EL (cell line): ENCODE measurements around the gene ARMH2.
A peak's percentile ranks its signal among the peaks of the same experiment; 100 is the strongest.

ENCODE experiments used
- DNase-seq: peaks from one replicate; pipeline ENCODE4 v3.0.0-alpha.2; 2016

ARMH2 gene

DNA sequence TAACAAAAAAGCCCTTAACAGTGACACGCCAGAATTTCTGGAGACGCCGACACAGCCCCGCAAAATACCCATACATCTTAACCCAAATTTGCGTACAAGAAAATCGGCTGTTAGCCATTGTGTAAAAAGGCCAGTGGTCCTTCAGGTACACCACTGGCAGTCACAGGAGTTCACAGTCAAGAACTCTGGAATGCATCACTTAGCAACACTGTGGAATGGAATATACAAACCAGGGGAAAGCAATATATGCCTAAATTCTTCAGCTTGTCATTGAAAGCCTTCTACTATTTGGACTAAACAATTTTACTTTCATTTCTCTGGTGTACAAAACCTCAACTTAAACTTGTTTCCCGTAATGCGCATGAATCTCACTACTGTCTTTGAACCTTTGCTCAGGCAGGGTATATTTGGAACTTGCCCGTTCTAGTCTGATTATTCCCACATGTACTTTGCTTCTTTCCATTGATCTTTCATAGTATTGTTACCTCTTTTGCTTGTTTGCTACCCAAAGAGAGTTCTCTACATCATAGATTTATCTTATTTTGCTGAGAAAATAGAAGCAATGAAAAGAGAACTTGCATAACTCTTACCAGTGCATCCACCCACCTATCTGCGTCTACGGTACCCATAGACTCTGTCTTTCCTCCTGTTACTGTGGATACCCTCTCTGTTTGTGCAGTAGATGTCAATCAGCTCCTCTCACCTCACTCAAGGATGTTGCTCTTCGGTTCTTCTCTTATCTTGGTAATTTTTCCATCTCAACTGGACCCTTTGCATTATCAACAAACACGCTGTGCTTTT, at the start of gene ARMH2:
ARMH2 (minus strand) TSS at position 178 of the 801 bp plus-strand sequence; CDS start at position 118, 60 bp downstream.
- DNase-seq: no peak

DNA sequence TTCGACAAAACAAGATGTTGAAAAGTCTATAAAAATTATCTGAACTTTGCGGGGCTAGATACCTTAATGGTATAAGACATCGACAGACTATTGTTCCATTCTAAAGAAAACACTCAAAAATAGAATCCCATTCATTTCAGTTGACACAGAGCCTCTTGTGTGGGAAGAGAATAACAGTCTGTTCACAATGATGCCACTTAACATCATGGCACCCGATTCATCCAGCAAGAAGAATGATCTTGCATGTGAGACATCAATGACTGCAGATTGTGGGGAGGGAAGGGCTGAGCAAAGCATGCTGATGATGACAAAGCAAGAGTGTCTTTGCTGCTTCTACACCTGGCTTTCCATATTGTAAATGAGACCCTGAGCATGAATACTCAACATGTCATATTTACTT, 49.7 kb upstream of the ARMH2 start:
- no peak for DNase-seq

DNA sequence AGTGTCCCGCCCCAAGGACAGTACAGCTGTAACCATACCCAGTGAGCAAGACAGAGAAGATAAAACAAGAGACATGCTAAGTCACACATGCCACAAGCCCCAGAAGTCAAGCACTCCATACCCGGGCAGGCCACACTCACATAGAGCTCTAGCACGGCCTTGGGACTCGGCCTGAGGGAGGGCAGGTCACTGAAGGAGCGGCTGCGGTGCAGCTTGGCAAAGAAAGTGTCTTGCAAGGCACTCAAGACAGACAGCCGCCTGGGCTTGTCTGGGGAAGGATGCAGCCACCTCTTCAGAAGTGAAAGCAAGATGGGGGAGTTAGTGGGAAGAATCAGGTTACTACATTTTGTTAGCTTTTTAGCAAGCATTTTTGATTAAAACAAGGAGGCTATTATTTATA, 48.7 kb upstream of the ARMH2 start:
- DNase-seq: no peak

DNA sequence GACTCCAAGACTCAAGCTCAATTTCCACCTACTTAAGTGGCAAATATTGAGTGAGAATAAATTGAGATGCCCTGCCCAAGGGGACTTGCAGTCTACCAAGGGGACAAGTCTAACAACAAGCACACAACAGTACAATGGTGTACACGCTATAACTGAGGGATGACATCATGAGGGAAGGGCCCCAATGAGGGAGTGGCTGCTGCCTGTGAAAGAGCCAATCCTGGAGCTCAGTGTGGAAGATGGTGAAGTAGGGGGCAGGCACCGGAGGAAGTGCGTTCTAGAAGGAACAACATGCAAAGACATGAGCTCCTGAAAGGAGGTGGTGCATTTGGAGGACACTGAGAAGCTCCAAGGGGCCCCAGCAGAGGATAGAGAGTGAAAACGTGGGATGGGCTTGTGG, 46.9 kb upstream of the ARMH2 start:
- DNase-seq: no peak

DNA sequence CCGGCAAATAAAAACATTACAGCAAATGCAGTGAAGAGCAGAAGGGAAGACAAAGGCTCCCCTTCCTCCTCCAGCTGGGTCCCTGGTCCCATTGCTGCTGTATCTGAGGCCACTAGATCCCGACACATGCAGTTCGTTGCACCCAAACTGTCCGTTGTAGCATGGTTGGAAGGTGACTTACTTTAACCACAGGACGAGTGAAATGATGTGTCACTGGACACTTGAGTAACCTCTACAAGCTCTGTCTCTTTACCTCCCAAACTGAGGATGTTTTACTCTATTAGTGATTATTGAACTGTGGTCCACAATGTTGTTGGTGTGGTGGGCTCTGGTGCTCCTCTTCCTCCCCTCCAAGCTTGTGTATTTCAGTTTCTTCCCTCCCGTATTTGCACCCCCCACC, 46.2 kb upstream of the ARMH2 start:
- no peak for DNase-seq

DNA sequence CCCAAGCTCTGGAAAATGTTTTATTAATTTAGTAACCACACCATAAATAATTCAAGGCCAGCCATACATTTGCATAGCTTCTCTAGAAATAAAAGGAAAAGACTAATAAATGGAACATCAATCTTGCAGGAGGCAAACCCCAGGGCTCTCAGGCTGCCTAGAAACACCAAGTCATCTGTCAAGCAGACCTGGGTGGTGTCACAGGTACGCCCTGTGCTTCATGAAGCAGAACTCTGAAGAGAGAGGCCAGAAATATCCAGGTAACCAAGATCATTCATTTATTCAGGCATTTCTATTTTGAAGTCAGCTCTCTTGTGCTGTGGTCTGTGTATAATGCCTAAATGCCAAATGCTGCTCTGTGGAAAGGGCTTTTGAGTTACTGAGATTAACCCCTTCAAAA, 45.3 kb upstream of the ARMH2 start:
- no peak for DNase-seq

DNA sequence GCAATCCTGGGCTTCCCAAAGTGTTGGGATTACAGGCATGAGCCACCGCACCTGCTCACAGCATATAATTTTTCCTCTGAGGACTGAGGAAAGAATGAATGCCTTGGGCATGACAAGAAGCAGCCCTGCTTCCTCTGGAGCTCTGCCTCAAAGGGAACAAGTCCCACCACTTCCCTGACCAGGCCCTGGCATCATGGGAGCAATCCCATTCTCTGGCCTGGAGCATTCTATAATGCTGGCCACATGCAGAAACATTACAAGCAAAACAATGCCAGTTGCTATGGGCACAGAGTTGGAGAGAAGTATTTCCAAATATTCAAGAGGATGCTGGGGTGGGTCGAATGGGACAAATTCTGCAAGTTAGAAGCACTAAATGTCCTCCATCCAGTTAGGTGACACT, 41.5 kb upstream of the ARMH2 start:
- no peak for DNase-seq

DNA sequence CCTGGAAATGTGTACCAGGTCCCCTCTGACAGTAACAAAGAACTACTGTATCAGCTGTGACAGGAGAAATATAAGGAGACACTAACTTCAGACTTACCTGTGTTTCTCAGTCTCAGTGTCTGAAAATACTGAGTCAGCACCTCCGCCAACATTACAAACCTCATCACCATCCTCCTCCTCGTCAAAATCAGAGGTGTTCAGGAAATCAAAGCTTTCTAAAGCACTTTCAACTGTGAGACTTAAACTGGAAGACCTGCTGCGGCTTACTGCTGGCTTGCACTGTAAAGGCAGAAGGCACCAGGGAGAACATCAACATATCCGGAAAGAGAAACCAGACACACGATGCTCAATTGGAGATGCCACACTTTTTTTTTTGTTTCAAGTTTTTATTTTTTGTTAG, 40.3 kb upstream of the ARMH2 start:
- no peak for DNase-seq

DNA sequence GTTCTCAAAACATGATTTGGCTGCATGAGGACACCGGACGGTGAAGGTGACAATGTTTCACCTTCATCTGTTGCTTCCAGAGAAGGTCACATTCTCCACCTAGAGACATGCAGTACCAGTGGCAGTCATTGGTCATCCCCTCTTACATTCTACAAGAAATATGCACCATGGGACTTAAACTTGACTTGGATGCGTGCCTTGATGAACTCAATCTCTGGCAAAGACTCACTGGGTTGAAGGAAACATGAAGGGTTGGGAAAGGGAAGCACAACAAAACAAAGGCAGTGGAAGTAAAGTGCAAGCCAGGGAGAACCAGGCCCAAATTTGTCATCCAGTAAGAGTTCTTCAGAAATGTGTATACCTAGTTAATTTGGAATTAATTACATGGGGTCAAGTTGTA, 39.4 kb upstream of the ARMH2 start:
- no peak for DNase-seq

DNA sequence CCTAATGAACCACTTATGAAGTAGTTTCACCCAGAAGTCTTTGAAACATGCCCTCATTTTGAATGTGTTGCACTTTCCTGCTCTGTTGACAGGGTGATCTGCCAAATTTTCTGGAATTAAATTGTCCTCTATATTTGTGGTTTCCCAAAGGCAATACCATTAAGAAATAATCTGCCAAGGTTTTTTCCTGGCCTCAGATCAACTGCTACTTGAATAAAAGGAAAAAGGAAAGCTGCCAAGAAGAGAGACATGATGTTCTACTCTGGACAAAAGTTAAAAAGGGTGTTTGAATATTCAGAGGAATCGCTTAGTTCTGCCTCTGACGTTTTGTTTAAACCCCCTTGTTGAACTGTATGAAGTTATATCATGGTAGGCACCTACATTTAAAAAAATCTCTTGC, 37.4 kb upstream of the ARMH2 start:
- no peak for DNase-seq

DNA sequence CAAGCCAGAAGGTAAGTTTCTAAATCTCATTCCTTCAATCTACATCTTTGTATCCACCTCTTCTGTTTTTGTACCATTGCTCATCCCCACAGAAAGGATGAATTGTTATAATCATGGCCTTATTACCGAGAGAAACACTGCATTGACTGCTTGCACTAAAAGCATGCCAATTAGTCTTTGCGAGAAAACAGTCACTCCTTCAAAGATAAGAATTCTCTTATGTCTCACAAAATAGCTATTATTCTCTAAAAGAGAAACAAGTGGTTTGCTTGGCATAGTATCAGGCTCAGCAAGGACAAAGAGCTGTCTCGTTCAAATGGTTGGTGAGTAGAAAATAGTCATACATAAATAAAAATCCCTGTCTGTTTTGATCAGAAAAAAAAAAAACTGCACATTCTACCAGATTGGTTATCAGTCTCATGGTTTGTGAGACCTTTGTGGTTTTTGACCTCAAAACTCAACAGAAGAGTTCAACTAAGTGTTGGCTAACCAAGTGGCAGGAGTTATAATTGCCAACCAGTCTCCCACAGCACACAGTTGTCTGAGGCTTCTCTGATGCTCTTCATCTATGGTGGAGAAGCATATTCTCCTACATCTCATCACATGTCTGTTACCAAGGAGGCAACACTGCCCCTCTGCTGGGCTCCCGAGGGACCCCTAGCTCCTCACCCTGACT, 35.1 kb upstream of the ARMH2 start:
- no peak for DNase-seq

DNA sequence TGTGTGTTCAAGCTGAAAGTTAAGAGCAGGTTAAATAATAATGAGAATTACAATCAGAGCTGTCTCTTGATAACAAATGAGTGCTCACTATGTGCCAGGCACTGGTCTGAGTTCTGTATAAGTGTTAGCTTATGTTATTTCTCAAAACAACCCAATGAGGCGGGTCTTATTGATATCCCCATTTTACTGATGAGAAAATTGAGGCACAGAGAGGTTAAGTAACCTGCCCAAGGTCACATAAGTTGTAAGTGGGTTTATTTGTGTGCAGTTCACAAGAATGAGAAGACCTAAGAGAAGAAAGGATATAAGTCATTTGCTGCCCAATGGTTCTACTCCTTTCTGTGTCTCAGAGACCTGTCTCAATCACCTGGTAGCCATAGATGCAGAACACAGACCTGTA, 34.1 kb upstream of the ARMH2 start:
- DNase-seq: no peak

DNA sequence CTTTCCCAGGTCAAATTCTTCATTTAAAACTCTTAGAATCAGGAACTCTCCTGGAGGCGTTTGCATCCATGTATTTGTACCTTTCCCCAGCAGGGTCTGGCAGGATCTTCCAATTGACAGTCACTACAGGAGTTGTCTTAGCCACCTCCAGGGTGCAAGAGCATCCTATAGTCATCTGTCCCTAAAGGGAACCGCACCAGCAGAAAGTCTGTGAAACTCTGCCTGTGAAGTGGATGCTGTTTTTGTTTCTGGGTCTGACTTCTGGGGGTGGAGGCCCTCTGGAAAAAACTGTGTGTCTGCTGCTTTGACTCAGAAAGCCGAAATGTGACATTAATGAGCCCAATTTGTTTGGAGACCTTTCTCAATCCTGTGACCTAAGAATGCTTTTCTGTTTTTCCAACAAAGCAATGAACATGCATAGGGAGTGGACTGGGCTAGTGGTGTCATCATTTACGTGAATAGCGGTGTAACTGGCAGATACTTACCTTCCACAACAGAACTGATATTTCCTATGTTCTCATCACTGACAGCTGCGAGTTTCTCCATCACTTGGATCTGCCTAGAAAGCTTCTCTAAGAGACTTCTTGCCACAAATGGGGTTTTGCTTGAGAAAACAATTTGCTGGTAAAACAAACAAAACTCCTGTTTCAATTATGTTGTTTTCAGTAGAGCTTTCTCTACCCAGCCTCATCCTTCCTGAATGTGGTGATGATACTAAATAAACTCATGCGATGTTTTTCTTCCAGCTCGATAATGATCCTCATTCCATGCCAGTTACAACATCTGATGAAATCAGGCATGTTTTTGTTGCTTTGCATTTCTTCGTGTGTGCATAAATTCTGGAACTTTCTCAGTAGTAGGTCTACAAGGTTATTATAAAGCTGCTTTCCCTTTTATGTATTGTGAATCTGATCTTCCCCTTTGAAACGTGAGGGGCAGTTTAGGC, 33.3 kb upstream of the ARMH2 start:
- DNase-seq: peak; percentile 44

DNA sequence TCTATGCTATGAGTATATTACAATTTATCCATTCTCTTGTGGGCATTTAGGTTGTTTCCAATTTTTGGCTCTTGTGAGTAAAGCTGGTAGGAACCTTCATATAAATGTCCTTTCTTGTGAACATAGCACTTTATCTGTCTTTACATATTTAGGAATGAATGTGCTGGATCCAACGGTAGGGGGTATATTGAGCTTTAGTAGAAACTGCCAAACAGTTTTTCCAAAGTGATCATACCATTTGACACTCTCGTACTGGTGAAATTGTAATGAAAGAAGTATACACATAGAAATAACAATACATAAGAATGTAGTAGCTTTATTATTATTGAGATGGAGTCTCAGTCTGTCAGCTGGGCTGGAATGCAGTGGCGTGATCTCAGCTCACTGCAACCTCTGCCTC, 30.9 kb upstream of the ARMH2 start:
- DNase-seq: no peak

DNA sequence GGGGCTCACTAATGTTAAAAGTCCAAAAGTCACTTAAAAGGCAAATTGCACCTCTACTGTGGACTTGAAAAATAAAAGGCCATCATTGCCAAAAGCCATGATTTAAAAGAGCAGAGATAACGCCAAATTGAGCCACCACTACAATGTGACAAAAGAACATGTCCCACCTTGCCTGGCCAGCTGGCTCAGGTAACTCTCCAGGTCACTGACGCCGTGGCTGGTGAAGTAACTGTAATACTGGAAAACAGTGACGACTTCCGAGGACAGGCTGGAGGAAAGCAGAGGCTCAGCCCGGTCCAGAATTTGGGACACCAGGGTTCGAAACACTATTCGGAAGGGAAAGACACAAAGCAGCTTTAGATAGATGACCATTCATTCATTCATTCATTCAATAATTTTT, 29.3 kb upstream of the ARMH2 start:
- DNase-seq: no peak

DNA sequence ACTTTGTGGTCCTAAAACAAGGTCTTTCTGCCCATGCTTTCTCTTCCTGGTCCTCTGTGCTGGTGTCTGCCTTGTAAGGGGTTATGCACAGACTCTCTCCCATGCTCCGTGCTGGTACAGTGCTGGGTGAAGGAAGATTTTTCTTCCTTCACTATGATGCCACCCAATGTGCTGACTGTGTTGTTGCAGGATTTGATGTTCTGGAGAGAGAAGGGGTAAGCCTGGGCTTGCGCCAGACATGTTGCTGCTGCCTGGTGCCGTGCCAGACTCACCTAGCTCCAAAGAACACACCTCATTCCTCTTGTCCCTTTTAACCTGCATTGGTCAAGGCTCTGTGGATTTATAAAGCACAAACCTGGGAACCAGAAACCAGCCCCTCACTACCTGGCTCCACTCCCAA, 28.4 kb upstream of the ARMH2 start:
- DNase-seq: no peak

DNA sequence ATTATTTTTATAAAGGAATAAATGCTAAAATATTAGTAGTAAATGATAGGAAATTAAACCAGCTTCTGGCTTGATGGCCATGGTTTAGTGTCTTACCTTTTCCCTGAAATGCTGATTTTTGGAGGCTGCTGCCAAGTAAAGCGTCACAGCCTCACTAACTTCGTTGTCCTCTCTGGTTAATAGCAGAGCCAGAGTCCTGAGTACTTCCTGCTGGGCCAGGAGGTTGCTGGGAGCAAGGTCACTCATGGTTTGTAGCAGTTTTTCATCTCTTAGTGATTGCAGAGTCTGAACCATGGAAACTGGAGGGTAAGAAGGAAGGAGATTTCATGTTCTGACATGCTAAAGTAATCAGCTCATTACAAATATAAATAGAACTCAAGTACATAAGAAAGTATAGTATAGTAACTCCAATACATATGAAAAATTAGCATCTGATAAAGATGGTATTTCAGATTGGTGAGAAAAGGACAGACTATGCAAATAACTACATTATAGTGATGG, 26.5 kb upstream of the ARMH2 start:
- no peak for DNase-seq

DNA sequence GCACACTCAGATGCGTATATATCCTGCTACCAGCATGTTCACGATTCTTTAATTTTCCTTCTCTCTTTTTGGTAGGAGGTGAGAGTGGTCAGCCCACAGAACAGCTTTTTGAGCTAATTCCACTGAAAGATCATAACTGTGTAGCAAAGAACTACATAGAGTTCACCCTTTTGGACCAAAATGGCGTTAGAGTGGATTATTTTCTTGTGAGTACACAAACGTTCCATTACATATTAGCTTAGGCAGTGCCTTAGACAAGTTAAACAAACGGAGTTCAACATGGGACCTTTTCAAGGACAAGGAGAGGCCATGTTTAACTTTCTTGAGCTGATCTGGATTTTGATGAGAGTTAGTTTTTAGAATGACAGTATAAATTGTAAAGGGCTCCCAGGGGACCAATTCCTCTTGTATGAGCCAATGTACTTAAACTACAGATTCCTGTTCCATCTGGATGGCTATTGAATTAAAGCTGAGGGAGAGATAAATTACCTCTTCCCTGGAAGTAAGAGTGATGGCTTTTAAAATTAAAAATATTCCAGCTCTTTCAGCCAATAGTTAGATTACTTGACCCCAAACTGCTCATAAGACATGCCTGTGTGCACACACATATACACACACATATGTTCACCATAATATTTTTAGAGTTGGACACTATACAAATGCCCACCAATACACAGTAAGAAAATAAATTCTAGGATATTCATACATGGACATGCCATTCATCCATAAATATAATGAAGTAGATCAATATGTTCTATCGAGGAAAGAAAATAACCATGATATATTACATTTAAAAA, 25.6 kb upstream of the ARMH2 start:
- no peak for DNase-seq

DNA sequence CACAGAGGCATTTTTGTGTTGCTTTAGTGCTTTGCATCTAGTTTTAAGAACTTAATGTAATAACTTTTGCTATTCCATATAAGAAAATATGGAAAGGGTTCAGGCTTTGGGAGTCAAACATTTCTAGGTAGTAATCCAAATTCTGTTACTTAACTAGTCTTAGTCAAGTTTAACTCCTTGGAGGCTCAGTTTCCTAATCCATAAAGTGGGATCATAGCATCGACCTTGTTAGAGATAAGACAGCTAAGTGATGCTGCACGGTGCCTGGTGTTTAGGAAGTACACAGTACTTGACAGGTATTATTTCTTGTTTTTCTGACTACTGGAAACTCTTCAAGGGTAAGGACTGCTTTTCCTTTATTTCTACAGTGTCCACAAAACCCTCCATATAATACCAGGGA, 24.5 kb upstream of the ARMH2 start:
- no peak for DNase-seq

DNA sequence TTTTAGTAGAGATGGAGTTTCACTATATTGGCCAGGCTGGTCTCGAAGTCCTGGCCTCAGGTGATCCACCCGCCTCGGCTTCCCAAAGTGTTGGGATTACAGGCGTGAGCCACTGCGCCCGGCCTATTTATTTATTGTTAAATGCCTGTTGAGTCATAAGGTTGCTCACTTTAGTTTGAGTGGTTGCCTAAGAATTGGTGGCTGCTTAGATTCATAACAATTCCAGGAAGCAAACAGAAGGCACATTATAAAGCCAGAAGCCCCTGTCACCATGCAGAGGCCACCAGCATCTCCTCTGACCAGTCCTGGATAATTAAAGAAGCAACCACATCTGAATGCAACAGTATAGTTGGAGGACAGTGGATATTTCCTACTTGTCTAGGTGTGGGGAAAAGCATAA, 24.0 kb upstream of the ARMH2 start:
- peak; percentile 25 for DNase-seq

DNA sequence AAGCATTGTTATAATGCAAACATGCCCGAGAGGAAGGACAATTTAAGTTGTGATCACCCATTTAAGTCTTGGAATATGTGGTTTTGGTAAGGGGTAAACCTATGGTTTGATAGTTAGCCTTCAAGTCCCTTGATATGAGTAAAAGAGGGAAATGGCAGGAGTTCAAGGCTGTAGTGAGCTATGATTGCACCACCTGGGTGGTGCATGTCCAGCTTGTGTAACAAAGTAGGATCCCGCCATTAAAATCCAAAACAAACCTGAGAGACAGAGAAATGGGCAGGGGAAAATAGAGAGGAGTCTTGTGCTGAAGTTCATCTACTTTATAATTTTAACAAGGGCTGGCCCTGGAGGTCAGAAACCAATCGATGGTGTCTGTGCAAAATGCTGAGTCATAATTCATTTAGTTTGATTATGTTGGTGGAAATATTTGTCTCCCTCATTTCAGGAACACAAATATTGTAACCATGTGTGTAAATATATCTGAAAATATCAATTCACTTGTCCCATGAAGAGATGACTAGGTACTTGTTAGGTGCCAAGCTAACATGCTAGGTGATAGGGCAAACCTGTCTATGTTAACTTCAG, 23.2 kb upstream of the ARMH2 start:
- no peak for DNase-seq

DNA sequence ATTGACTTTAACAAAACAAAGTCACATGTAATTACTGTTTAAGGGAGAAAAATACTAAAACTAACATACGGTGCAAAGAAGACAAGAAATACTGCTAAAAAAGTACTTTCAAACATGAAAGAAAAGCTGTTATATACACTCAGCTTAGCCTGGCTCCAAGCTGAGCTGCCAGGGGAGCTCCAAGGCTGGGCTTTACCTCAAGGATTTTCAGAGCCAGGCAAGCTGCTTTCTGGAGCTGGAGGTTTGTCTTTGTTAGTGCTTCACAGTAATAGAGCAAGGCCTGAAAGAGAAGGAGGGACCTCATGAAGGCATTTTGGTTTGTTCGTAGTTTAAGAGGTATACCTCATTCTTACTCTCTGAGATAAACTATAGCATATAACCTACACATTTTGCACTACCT, 19.6 kb upstream of the ARMH2 start:
- no peak for DNase-seq
